ENCODE measurements around the gene CDCA7. TPM values are rescaled to one million over a fixed set of nuclear protein-coding genes. Genes with fewer than 3 reads are reported as not detected.

CDCA7 gene
- total and polyA plus RNA-seq, 8 donors = 0.19 to 2.5 (median 0.56) TPM

GRCh38 chr2:173346035-173346434 lies 8.6 kb upstream of the CDCA7 start:
- no peak for ATAC-seq
- intact Hi-C loops (cut with DNase I) = no loop called here

GRCh38 chr2:173347305-173348168 lies 7.1 kb upstream of the CDCA7 start:
- ATAC-seq = peak; percentile 83 to 93 (median 86)
- DNase-seq = no peak
- Histone ChIP-seq H3K36me3 (no peaks in the 10 kb centered on the region), H3K27ac (no peak overlapping the region), H3K9me3 (no peaks in the 10 kb centered on the region), H3K4me1 (peaks cover 4 to 9% (median 8%) of the 10 kb centered on the region in 3 donors), H3K4me3 (no peak overlapping the region), H3K27me3 (peaks cover 0 to 4% (median 0%) of the 10 kb centered on the region in 4 donors)
- no peak for TF ChIP-seq CTCF (IDR thresholded peaks at IDR 0.05)
- no peak for FAIRE-seq
- WGBS, 2 donors = 28 to 37% methylated on average over 8 of the region's 8 CpGs
- intact Hi-C loops (cut with DNase I) = no loop called here

More at GRCh38 chr2:173346035-173346434, 8.6 kb upstream of the CDCA7 start:
- WGBS, 2 donors = 80 to 81% methylated on average over 6 of the region's 6 CpGs
- Histone ChIP-seq H3K36me3 (no peaks in the 10 kb centered on the region), H3K27ac (no peak overlapping the region), H3K4me3 (no peak overlapping the region), H3K27me3 (no peaks in the 10 kb centered on the region), H3K4me1 (peaks cover 4 to 9% (median 8%) of the 10 kb centered on the region in 3 donors), H3K9me3 (no peaks in the 10 kb centered on the region)
- DNase-seq (no peak), FAIRE-seq (no peak)
- no peak for TF ChIP-seq CTCF (IDR thresholded peaks at IDR 0.05)

- no peak overlapping the region for H3K27ac ChIP-seq
- no peak for TF ChIP-seq CTCF (IDR thresholded peaks at IDR 0.05)
- 86 to 92% methylated on average over 2 of the region's 2 CpGs for WGBS, 2 donors
- DNase-seq (no peak), FAIRE-seq (no peak), ATAC-seq (no peak)
- H3K9me3 ChIP-seq = no peaks in the 10 kb centered on the region
- H3K4me3 ChIP-seq = no peak overlapping the region
- intact Hi-C loops (cut with DNase I) = no loop called here
- H3K27me3 ChIP-seq = peaks cover 0 to 18% (median 0%) of the 10 kb centered on the region in 4 donors
- no peaks in the 10 kb centered on the region for H3K36me3 ChIP-seq
- H3K4me1 ChIP-seq = peaks cover 9 to 14% (median 14%) of the 10 kb centered on the region in 3 donors
Measured at GRCh38 chr2:173349287-173349686, 5.4 kb upstream of the CDCA7 start.

GRCh38 chr2:173350383-173350782 lies 4.3 kb upstream of the CDCA7 start:
- DNase-seq = no peak
- H3K27me3 ChIP-seq = peaks cover 0 to 18% (median 0%) of the 10 kb centered on the region in 4 donors
- WGBS, 2 donors = 78 to 80% methylated on average over 2 of the region's 2 CpGs
- TF ChIP-seq CTCF (IDR thresholded peaks at IDR 0.05) = no peak
- no peaks in the 10 kb centered on the region for H3K36me3 ChIP-seq
- no peaks in the 10 kb centered on the region for H3K9me3 ChIP-seq
- intact Hi-C loops (cut with DNase I) = no loop called here
- no peak overlapping the region for H3K27ac ChIP-seq
- peaks cover 9 to 14% (median 14%) of the 10 kb centered on the region in 3 donors for H3K4me1 ChIP-seq
- FAIRE-seq = no peak
- H3K4me3 ChIP-seq = no peak overlapping the region
- ATAC-seq = no peak

GRCh38 chr2:173351879-173352278 lies 2.8 kb upstream of the CDCA7 start:
- FAIRE-seq = no peak
- intact Hi-C loops (cut with DNase I) = no loop called here
- H3K4me3 ChIP-seq = no peak overlapping the region

More at GRCh38 chr2:173351879-173352278, 2.8 kb upstream of the CDCA7 start:
- DNase-seq = no peak
- Histone ChIP-seq H3K36me3 (no peaks in the 10 kb centered on the region), H3K27ac (no peak overlapping the region), H3K9me3 (no peaks in the 10 kb centered on the region), H3K4me1 (peaks cover 9 to 14% (median 14%) of the 10 kb centered on the region in 3 donors), H3K27me3 (peaks cover 0 to 18% (median 0%) of the 10 kb centered on the region in 4 donors)
- no peak for TF ChIP-seq CTCF (IDR thresholded peaks at IDR 0.05)
- ATAC-seq = no peak
- WGBS, 2 donors = 58 to 71% methylated on average over 4 of the region's 4 CpGs
